Panc1 (cell line): ENCODE results near the gene ADAP2.
"Not testable (repeated sequence)": the region's sequence is repeated elsewhere in the genome, so short reads cannot be mapped to it uniquely, and the experiment has no call there.

ENCODE experiments used
- CTCF ChIP-seq: fragments of 450-650 bp; IDR thresholded peaks from 2 replicates; pipeline ENCODE4 v1.5.1; 2017; ENCODE audit warnings: mild to moderate bottlenecking
- REST ChIP-seq, 2 experiments: IDR thresholded peaks; 2 replicates each; pipeline ENCODE4 v1.6.1; 2011 to 2012; ENCODE audit warnings: low read depth in 2 of 2, control low read depth in 1 of 2, low read length in 1 of 2, mild to moderate bottlenecking in 1 of 2, moderate library complexity in 1 of 2; ENCODE audit not compliant: insufficient read depth in 1 of 2
- TCF7L2 ChIP-seq: IDR thresholded peaks from 2 replicates; pipeline ENCODE4 v1.6.1; 2011; ENCODE audit warnings: mild to moderate bottlenecking, low read depth, low read length, inconsistent platforms

GRCh38 chr17:30979919-30980318 is 58.2 kb downstream of the ADAP2 start:
- not testable (repeated sequence) for TF ChIP-seq CTCF; REST (IDR thresholded peaks at IDR 0.05; ENCODE audit: insufficient read depth in 1 of 2, low read depth in 2 of 2, low read length in 1 of 2); TCF7L2
